G401 (cell line): ENCODE results near the gene CALCOCO1. TPM values are rescaled to one million over a fixed set of nuclear protein-coding genes. Genes with fewer than 3 reads are reported as not detected.
"Not testable (repeated sequence)": the region's sequence is repeated elsewhere in the genome, so short reads cannot be mapped to it uniquely, and the experiment has no call there.

Source experiments
- DNase-seq: peaks from one replicate; pipeline ENCODE4 v3.0.0-alpha.2; 2015; ENCODE audit warnings: low spot score
- in situ Hi-C: cut with HindIII; loops from 2 replicates; pipeline ENCODE4 v1.10.0; 2016; ENCODE audit warnings: low sequenced_read_pairs, mixed read lengths
- total RNA-seq: library from RNA; depleted of rRNA; stranded (reverse); fragments of >200 nt; shearing (Covaris generic); gene quantifications from 2 replicates; pipeline ENCODE4 v1.2.3, GENCODE V29; 2014; rRNA removed

Gene CALCOCO1, protein sequence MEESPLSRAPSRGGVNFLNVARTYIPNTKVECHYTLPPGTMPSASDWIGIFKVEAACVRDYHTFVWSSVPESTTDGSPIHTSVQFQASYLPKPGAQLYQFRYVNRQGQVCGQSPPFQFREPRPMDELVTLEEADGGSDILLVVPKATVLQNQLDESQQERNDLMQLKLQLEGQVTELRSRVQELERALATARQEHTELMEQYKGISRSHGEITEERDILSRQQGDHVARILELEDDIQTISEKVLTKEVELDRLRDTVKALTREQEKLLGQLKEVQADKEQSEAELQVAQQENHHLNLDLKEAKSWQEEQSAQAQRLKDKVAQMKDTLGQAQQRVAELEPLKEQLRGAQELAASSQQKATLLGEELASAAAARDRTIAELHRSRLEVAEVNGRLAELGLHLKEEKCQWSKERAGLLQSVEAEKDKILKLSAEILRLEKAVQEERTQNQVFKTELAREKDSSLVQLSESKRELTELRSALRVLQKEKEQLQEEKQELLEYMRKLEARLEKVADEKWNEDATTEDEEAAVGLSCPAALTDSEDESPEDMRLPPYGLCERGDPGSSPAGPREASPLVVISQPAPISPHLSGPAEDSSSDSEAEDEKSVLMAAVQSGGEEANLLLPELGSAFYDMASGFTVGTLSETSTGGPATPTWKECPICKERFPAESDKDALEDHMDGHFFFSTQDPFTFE
- 232 and 250 TPM in 2 replicates for total RNA-seq

DNA sequence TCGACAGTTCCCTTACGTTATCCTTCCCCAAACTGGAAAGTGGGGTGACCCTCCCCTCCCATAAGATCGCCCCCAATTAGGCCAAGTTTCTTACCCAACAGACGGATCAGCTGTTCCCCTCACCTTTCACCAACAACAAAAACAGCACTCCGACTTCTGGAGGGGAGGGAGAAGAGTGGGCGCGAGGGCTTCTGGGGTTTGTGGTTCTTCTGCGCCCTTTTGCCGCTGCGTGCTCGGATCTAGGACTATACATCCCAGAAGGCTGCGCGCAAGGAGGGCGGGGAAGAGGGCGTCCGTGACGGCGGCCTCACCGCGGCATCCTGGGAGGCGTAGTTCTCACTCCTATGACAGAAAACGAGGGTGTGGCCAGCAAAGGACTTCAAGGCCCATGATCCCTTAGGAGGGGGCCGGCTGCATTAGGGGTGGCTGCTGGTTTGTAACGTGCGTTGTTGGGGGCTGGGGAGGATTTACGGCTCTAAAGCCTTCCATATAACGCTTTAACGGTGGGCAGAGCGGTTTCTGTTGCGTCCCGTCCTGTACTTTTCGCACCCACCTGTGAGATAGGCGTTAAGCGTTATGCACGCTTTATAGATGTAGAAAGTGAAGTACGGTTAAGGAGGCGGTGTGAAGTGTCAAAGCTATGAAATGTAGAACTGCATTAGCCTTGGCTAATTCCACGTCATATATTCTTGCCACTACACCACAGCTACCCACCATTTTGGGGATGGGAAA, at the start of gene CALCOCO1:
TSS of gene CALCOCO1 (minus strand) at position 143 of the 732 bp plus-strand sequence. CDS start 2,210 bp downstream, outside the sequence.
- in situ Hi-C loops, result no loop called here
- peak; percentile 100 for DNase-seq

DNA sequence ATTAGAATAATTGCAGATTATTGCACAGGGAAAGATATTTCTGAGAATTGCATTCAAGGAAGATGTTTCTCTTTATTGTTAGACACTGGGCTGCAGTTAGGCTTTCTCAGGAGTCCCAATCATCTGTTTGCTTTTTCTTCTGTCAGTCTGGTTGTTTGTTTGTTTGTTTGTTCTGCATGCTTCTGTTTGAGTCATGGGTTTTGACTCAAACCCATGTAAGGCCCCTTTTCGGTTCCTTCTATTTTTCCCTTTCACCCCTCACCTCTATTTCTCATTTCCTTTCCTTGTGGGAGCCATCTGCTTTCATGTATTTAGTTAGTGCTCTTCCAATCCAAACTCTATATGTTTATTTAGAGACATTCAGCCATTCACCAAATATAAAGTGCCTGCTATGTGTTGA, 49.6 kb upstream of the CALCOCO1 start:
- in situ Hi-C loops, result no loop called here
- DNase-seq, result no peak

DNA sequence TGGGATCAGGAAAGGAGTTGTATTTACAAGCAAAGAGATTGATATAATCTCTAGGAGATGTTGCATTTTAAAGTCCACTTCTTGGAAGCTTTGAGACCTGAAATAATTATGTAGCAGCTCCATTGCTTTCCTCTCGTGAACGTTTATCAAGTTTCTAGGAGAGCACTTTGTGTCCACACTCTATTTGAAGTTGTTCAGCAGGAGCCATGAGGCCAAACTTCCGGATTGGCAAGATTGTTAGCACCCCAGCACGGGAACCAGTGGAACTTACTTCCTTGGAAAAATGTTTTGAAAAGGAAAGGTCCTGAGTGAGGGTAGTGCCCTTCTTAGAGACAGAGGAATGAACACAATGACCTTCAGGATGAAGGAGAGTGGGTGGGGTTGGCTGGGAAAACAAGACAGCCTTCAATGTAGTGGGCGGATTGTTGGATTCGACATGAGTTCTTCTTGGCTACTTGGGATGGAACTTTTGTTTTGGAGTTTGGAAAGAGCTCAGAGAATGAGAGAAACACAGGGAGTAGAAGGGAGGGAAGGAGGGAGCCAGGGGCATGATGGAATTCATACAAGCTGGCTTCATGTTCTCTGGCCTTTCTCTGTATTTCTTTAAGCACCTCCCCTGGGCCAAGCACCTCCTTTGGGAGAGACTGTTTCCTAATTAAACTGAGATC, 48.4 kb upstream of the CALCOCO1 start:
- in situ Hi-C loops, result no loop called here
- no peak for DNase-seq

DNA sequence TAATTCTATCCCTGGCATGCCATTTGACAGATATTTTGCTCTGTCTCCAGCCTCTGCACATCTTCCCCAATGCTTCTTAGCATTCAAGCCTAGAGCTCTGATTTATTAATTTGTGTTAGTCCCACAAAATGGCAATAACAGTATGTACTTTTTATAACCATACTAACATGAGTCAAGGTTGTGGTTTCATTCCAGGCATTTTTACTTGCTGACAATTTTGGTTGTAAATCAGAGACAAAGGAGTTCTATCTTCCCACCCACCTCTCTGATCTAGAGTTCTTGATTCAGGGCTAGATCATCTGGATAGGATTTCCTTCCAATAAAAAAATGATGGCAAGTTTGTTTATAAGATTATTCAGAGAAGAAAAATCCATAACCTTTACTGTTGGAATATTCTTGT, 43.0 kb upstream of the CALCOCO1 start:
- no peak for DNase-seq
- in situ Hi-C loops, result no loop called here

DNA sequence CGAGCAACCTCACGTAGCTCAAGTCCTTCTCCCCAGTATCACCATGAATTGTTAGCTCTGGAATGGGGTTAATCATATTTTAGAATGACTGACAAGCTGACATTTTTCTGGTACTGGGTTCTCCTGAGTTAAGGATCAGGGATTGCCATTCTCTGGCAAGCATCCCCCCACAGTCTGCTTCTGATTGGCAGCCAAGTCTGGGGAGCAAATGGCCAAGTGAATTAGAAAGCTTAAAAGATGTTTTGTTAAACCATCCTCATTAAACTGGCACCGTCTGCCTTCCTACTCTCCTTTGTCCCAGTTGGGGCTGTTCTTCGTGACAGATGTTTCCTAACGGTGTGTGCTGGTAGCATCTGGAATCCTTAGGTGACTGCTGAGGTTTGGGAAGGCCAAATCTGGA, 41.7 kb upstream of the CALCOCO1 start:
- DNase-seq, result no peak
- in situ Hi-C loops, result no loop called here

DNA sequence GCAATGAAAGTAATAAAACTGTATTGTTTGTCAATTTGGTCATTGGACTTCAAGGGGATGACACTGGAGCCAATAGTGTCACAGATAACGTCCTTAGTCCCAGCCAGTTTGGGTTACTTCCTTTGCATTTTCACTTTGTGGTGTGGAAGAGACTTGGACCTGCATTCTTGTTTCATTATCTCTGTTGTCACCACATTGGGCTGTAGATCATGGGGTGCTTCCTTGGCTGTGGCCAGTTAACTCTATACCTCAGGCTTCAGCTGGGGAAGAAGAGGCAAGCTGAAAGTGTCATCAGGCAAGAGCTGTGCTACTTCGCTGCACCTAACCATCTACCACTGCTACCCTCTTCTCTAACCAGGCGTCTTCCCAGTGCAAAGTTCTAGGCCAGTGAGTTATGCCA, 39.6 kb upstream of the CALCOCO1 start:
- no peak for DNase-seq
- in situ Hi-C loops, result no loop called here

DNA sequence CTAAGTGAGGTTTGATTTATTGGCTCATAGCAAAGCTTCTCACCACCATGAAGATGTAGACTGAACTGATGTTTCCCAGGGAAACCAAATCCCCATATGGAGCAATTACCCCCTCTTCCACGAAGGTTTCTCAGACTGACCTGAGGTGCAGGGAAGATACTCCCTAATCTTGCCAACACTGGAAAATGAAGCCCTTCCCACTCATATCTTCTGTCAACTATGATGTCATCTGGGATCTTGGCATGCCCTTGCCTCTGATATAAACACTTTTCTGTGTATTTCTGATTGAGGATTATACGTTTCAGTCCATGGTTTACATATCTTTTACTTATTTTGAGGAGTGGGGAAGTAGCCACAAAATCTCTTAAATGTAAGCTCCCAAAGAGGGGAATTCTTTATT, 38.6 kb upstream of the CALCOCO1 start:
- in situ Hi-C loops, result no loop called here
- DNase-seq, result no peak

DNA sequence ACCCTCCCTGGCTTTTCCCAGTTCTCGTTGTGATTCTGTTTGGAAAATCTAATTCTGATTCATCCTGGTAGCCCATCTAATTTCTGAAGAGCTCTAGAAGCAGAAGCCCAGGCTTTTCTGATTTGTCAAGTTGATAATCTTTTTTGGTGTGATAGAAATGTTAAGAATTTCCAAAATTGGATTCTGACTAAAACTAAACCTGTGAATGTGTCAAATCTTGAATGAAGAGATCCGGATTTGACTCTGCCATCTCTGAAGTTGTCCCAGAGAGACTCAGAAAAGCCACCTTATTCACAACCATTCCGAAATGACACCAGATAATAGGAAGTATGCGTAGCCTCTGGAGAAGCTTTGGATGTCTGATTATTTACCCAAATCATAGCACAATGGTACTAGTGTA, 37.4 kb upstream of the CALCOCO1 start:
- DNase-seq, result no peak
- in situ Hi-C loops, result no loop called here

DNA sequence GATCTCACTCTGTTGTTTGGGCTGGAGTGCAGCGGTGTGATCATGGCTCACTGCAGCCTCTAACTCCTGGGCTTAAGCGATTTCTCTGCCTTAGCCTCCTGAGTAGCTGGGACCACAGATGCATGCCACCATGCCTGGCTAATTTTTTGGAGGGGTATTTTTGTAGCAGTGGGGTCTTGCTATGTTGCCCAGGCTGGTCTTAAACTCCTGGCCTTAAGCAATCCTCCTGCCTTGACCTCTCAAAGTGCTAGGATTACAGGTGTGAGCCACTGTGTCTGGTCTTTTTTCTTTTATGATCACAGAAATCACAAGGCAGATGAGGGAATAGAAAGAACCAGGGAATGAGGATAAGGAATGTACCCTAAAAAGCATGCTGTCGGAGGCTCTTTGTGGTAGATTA, 35.5 kb upstream of the CALCOCO1 start:
- in situ Hi-C loops, DNase-seq: not testable (repeated sequence)

DNA sequence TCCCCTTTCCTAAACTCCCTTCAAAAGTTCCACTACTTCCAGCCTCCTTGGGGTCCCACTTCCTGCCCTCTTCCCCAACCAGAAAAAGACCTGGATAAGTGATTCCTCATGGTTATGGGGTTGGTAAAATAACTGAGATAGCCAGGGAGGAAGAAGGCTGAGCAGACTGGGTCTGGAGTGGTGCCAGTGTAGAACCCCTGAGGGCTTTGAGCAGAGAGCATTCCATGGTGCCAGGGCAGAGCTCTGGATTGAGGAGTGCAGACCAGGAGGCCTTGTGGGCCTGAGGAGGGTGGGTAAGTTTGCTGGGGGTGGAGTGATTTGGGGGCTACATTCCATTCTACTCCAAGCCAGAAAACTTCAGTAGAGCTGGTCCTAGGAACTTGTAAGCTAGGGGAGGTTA, 34.1 kb upstream of the CALCOCO1 start:
- in situ Hi-C loops, result no loop called here

DNA sequence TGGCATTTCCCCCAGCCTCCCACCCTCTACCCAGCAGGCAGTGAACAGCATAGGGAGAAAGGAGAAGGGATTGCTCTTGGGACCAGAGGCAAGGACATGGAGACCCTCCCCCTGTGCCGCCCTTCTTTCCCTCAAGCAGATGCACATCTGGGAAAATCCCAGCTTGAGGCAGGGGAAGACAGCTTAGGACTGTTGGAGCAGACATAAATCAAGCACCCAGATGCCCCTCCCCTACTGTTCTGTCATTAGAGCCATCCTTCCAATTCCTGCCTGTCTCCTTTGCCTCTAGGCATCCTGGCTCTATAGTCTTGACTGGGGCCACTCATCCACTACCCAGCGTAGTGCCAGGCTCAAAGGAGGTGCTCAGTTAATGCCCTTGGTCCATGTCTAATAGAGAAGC, 32.0 kb upstream of the CALCOCO1 start:
- no peak for DNase-seq
- in situ Hi-C loops, result no loop called here

More for the DNA sequence above, 34.1 kb upstream of the CALCOCO1 start:
- no peak for DNase-seq

DNA sequence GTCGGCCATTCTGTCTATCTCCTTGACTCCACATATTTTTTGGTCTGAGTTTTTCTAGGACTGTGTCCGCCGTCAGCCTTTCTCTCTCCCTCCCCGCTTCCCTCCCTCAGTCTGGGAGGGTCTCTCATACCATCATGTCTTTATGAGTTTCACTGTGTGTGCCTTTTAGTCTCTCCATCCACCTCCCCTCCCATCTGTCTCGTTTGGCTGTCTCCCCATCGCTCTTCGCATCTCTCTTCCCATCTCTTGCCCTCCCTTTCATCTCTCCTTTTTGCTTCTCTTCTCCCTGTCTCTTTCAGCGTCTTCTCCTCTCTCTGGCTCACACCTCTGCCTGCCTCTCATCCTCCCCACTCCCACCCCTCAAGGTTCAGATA, 31.5 kb upstream of the CALCOCO1 start:
- in situ Hi-C loops, result no loop called here
- DNase-seq, result no peak

DNA sequence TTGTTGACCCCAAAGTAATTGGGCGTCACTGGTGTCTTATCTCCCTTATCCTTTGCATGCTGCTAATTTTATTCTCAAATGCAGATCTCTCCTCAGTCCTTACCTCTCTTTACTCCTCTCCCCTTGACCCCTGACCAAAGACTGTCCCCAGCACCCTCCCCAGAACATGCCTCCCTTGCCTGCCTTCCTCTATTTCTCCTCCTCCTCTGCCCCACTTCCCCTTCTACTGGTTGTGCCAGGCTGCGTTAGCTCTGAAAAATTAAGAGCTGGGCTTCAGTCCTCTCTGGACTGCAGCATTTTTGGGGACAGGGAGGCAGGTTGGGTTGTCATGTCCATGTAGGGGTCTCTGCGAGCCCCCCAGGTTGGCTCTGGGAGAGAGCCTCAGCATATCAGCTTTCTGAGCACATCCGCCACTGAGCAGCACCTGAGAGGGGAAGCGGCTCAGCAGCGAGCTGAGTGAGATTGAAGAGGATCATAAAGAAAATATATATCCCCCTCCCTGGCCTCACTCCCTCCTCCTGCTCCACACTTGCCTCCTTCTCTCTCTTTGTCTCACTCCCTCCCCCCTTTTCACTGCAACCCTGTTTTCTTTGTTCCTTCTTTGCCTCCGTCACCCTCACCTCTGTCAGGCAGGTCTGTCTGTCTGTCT, 31.0 kb upstream of the CALCOCO1 start:
- no peak for DNase-seq
- in situ Hi-C loops, result no loop called here

DNA sequence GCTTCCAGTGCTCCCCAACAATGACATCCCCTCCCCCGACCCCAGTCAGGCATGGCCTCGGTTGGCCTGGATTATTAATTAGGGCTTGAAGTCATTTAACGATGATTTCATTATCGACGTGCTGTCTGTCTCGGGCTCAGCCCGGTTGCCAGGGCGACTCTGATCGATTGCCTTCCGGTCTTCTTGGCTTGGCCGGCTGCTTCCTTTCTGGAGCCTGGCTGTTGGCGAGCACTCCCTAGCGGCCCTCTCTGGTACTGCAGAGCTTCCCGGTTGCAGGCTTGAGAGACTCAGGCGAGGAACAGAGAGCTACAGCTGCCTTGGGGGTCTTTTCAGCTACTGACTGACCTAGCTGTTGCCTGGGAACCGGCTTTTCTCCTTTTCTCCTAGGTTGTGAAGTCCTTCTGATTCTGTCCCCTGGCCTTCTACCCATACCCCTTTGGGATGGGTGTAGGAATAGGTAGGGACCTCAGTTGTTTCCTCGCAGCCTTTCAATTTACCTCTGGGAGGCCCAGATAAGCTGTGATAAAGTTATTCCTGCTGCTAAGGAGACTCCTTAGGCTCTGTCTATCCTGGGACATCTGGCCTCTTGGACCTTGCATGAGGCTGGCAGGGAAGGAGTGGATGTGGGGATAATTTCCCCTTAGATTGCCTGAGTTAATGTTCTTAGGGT, 30.0 kb upstream of the CALCOCO1 start:
- peak; percentile 69 for DNase-seq
- in situ Hi-C loops, result no loop called here

DNA sequence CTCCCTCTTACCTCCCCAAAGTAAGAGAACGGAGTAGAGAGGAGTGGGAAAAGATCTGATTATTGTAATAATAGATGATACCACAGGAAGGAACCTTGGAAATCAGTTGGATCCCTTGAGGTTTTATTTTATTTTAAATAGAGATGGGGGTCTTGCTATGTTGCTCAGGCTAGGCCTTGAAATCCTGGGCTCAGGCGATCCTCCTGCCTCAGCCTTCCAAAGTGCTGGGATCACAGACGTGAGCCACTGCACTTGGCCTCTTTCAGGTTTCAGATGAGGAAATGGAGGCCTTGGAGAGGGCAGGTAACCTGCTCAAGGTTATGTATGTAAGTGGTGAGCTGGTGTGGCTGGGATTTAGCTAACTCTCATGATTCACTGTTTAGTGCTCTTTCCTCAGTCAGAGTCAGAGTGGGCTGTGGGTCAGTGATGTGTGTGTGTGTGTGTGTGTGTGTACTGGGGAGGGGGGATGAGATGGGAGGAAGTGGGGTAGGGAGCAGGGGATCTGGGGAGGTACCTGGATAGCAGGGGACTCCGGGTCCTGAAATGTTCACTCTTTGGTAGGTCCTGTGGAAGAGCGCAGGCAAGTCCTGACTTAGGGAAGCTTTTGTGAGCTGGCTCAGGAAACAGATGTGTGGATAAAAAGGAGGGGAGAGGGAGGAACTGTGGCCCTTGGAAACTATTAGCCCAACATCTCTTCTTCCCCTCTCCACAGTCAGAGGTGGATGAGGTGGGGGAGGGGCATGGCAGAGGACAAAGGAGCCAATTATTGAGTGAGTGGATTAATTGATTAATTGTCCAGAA, 29.2 kb upstream of the CALCOCO1 start:
- peak; percentile 35 for DNase-seq
- in situ Hi-C loops, result no loop called here

DNA sequence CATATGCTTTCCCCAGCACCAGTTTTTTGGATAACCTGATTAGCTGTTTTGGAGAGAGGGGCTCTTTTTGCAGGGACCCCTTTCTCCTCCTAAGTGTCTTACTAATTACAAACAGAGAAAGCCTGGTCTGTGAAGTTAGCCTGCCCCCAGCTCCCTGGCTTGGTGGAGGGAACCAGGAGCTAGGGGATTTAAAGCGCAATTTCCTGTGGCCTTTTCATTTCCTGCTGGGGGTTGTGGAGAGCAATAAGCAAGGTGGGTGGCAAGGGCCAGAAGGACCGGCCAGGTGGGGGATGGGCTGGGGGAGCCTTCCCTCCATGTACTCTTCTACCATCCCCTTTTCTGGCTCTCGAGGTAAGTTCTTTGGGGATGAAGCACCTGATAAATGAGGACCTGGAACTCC, 28.6 kb upstream of the CALCOCO1 start:
- DNase-seq, result peak; percentile 58
- in situ Hi-C loops, result no loop called here

DNA sequence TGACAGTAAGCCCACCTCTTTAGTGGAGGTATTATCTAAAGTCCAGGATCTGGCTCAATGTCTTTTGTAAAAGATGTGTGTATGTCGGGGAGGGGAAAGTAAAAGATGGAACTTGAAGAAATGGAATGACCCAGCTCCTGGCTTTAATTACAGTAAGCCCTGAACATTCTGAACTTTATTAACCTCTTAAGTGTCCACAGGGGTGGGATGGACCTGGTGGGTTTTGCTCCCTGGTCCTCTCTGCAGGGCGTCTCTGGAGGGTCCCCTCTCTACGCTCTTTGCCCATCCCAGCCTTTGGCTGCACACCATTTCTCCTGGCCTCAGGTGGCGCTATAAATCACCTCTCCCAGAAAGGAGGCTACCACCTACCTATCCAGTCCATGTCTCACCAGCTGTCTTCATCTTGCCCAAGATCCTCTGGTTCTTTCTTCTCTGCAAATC, 28.2 kb upstream of the CALCOCO1 start:
- in situ Hi-C loops, result no loop called here
- peak; percentile 56 for DNase-seq
